Vagina (tissue), 2 donors: Measurements from ENCODE around the gene NRXN3. TPM values are rescaled to one million over a fixed set of nuclear protein-coding genes. Genes with fewer than 3 reads are reported as not detected.

Source experiments
- DNase-seq, 2 donors: peaks; one replicate each; pipeline ENCODE4 v3.0.0-alpha.2; 2017; ENCODE audit errors: extremely low spot score in 2 of 2
- H3K27ac ChIP-seq: fragments of 200-600 bp; sonication (generic); one replicate; pipeline ENCODE4 v1.5.1; 2019
- H3K27me3 ChIP-seq: fragments of 200-600 bp; sonication (generic); one replicate; pipeline ENCODE4 v1.5.1; 2019
- H3K36me3 ChIP-seq, 2 donors: fragments of 200-600 bp; sonication (generic); one replicate each; pipeline ENCODE4 v1.5.1; 2017 to 2019
- H3K4me1 ChIP-seq: fragments of 200-600 bp; sonication (generic); one replicate; pipeline ENCODE4 v1.5.1; 2019
- H3K4me3 ChIP-seq, 2 donors: fragments of 200-600 bp; sonication (generic); 1 replicate in 1 of 2; 2 replicates in 1 of 2; pipeline ENCODE4 v1.5.1; 2016 to 2019
- H3K9me3 ChIP-seq: fragments of 200-600 bp; sonication (generic); one replicate; pipeline ENCODE4 v1.5.1; 2019
- POLR2A ChIP-seq, 2 donors: fragments of 450-650 bp; IDR thresholded peaks; one replicate each; pipeline ENCODE4 v1.6.1; 2017; ENCODE audit warnings: antibody characterized with exemption in 2 of 2, mild to moderate bottlenecking in 2 of 2, moderate library complexity in 2 of 2
- POLR2AphosphoS5 ChIP-seq, 2 donors: sonication (generic); formaldehyde crosslinking; IDR thresholded peaks; one replicate each; pipeline ENCODE4 v1.9.0; 2017; ENCODE audit warnings: antibody characterized with exemption in 2 of 2, mild to moderate bottlenecking in 2 of 2, low read depth in 1 of 2; ENCODE audit not compliant: insufficient read depth in 1 of 2
- intact Hi-C: fragments of 100-400 bp; cut with DNase I; formaldehyde crosslinking; loops from one replicate; pipeline ENCODE4 v1.15.1; 2023
- total RNA-seq: library from RNA; depleted of rRNA; stranded (reverse); fragments of >200 nt; gene quantifications from one replicate; pipeline ENCODE4 v1.2.3, GENCODE V29; 2016
- TF ChIP-seq, protein P1 (sequence below), 3 experiments: fragments of 450-650 bp in 2 of 3; fragments of 200-600 bp in 1 of 3; sonication (generic) in 1 of 3; IDR thresholded peaks; one replicate each; pipeline ENCODE4 v1.5.1; 2017 to 2019; ENCODE audit warnings: antibody characterized with exemption in 3 of 3, mild to moderate bottlenecking in 2 of 3, moderate library complexity in 2 of 3

NRXN3 gene
- total RNA-seq, 1 donor from 2014 or later = 4.7 TPM

- H3K27me3 ChIP-seq = no peaks in the 10 kb centered on the region
- intact Hi-C loops = no loop called here
- H3K4me1 ChIP-seq = no peaks in the 10 kb centered on the region
- no peak overlapping the region for H3K27ac ChIP-seq
- H3K9me3 ChIP-seq = no peaks in the 10 kb centered on the region
- no peaks in the 10 kb centered on the region for H3K36me3 ChIP-seq
- TF ChIP-seq POLR2A (IDR thresholded peaks at IDR 0.05) (no peak), POLR2AphosphoS5 (IDR thresholded peaks at IDR 0.05; ENCODE audit: insufficient read depth in 1 of 2, low read depth in 1 of 2) (no peak)
- TF ChIP-seq, protein P1, sequence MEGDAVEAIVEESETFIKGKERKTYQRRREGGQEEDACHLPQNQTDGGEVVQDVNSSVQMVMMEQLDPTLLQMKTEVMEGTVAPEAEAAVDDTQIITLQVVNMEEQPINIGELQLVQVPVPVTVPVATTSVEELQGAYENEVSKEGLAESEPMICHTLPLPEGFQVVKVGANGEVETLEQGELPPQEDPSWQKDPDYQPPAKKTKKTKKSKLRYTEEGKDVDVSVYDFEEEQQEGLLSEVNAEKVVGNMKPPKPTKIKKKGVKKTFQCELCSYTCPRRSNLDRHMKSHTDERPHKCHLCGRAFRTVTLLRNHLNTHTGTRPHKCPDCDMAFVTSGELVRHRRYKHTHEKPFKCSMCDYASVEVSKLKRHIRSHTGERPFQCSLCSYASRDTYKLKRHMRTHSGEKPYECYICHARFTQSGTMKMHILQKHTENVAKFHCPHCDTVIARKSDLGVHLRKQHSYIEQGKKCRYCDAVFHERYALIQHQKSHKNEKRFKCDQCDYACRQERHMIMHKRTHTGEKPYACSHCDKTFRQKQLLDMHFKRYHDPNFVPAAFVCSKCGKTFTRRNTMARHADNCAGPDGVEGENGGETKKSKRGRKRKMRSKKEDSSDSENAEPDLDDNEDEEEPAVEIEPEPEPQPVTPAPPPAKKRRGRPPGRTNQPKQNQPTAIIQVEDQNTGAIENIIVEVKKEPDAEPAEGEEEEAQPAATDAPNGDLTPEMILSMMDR (IDR thresholded peaks at IDR 0.05) = no peak
- H3K4me3 ChIP-seq = no peak overlapping the region
- no peak for DNase-seq
Measured at GRCh38 chr14:79585845-79586244, 1415.7 kb downstream of the NRXN3 start.

DNA sequence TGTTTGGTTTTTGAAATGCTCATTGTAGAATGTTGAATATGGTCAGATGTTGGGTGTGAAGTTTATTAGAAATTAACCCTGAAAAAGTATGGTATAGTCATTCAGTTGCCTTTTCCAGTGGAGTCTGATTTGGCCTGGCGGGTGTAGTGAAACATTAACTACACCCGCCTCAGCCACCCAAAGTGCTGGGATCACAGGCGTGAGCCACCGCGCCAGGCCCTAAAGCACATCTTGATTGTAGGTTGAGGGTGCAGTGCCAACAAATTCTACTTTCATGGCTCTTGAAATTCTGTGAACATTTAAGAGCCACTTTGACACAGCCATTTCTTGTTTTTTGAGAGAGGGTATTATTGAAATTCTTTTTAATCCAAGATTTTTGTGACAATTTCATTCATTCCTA is 1416.2 kb downstream of the NRXN3 start:
- intact Hi-C loops = no loop called here
- TF ChIP-seq POLR2A (IDR thresholded peaks at IDR 0.05) (no peak), POLR2AphosphoS5 (IDR thresholded peaks at IDR 0.05; ENCODE audit: insufficient read depth in 1 of 2, low read depth in 1 of 2) (no peak)
- TF ChIP-seq, protein P1 (IDR thresholded peaks at IDR 0.05) = no peak
- H3K27me3 ChIP-seq = no peaks in the 10 kb centered on the region
- H3K9me3 ChIP-seq = no peaks in the 10 kb centered on the region
- DNase-seq = no peak
- no peak overlapping the region for H3K27ac ChIP-seq
- H3K4me3 ChIP-seq = no peak overlapping the region
- no peaks in the 10 kb centered on the region for H3K36me3 ChIP-seq
- H3K4me1 ChIP-seq = no peaks in the 10 kb centered on the region

DNA sequence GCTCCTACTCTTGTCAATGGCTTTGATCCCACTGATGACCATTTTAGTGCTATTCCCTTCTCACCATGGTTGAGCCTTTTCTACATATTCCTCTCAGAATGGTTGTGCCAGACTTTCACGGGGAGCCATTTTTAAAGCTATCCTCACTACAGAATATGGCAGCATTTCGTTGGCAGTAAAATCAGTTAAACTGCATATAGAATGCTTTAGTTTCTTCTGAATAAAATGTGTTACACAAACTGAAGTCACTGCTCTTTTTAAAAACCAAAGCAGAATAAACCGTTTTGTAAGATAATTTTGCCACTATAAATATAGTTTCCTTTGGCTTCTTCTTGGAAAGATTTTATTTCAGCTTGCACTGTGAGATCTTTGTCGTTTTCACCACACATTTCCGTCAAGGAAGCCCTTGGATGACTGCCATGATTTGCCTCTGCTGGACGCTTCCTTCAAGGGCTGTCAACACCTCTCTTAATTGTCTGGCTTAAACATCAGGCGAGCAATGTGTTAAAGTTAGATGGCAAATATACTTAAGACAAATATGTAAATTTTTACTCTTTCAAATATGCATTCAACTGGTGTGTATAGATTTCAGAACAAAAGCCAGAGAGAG is 1416.9 kb downstream of the NRXN3 start:
- intact Hi-C loops = no loop called here
- Histone ChIP-seq H3K9me3 (no peaks in the 10 kb centered on the region), H3K4me1 (no peaks in the 10 kb centered on the region), H3K27me3 (no peaks in the 10 kb centered on the region), H3K27ac (no peak overlapping the region), H3K36me3 (no peaks in the 10 kb centered on the region), H3K4me3 (no peak overlapping the region)
- no peak for DNase-seq
- no peak for TF ChIP-seq POLR2A (IDR thresholded peaks at IDR 0.05)
- TF ChIP-seq, protein P1 (IDR thresholded peaks at IDR 0.05) = no peak
- TF ChIP-seq POLR2AphosphoS5 (IDR thresholded peaks at IDR 0.05; ENCODE audit: insufficient read depth in 1 of 2, low read depth in 1 of 2) = no peak

DNA sequence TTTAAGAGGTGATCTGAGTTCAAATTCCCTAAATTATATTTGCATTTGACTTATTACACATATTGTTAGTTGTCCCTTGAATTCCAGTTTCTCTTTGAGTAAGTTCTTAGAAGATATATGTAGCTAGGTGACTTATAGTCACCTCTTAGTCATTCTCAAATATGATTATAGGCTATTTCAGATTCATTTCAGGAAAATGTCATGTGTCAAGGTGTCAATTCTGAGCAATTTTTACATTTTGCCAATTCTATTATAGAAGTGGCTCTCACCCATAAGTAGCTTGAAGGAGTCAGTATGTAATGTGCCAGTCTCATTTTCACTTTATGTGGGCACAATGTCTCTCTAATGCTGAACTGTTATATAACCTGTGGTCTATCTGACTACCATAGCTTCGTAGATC is 1417.7 kb downstream of the NRXN3 start:
- Histone ChIP-seq H3K27ac (no peak overlapping the region), H3K4me1 (no peaks in the 10 kb centered on the region), H3K9me3 (no peaks in the 10 kb centered on the region), H3K36me3 (no peaks in the 10 kb centered on the region), H3K27me3 (no peaks in the 10 kb centered on the region), H3K4me3 (no peak overlapping the region)
- TF ChIP-seq, protein P1 (IDR thresholded peaks at IDR 0.05) = no peak
- TF ChIP-seq POLR2AphosphoS5 (IDR thresholded peaks at IDR 0.05; ENCODE audit: insufficient read depth in 1 of 2, low read depth in 1 of 2) (no peak), POLR2A (IDR thresholded peaks at IDR 0.05) (no peak)
- DNase-seq = no peak
- intact Hi-C loops = no loop called here

DNA sequence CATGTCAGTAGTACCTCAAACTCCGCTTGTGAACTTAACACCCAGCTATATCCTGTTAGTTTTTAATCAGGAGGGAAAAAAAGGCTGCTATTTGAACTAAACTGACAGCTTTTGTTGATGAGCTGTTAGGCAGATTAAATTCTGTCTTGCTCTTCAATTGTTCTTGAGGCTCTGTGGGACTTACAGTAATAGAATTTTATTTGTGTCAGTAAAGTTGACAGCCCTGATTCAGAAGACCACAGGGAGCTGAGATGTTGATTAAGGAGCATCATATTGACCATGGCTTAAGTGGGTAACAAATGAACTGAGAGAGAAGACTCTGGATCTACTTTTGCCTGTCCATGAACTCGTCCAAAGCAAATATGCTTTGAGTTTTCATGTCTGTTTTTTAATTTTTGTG is 1418.2 kb downstream of the NRXN3 start:
- H3K4me3 ChIP-seq = no peak overlapping the region
- no peaks in the 10 kb centered on the region for H3K4me1 ChIP-seq
- no peak for DNase-seq
- intact Hi-C loops = no loop called here
- H3K27ac ChIP-seq = no peak overlapping the region
- TF ChIP-seq POLR2A (IDR thresholded peaks at IDR 0.05) (no peak), POLR2AphosphoS5 (IDR thresholded peaks at IDR 0.05; ENCODE audit: insufficient read depth in 1 of 2, low read depth in 1 of 2) (no peak)
- TF ChIP-seq, protein P1 (IDR thresholded peaks at IDR 0.05) = no peak
- no peaks in the 10 kb centered on the region for H3K9me3 ChIP-seq
- no peaks in the 10 kb centered on the region for H3K36me3 ChIP-seq
- no peaks in the 10 kb centered on the region for H3K27me3 ChIP-seq
